ENCODE measurements around the gene IPCEF1.
"Not testable (repeated sequence)": the region's sequence is repeated elsewhere in the genome, so short reads cannot be mapped to it uniquely, and the experiment has no call there.

Gene IPCEF1

GRCh38 chr6:154331750-154332149, 24.9 kb downstream of the IPCEF1 start:
- no peak for DNase-seq

GRCh38 chr6:154329350-154330170, 27.0 kb downstream of the IPCEF1 start:
- DNase-seq: no peak

- DNase-seq: not testable (repeated sequence)
These were observed 29.3 kb downstream of the IPCEF1 start for GRCh38 chr6:154327313-154327712.

- DNase-seq: no peak
These were observed 31.5 kb downstream of the IPCEF1 start for GRCh38 chr6:154325142-154325541.

DNA sequence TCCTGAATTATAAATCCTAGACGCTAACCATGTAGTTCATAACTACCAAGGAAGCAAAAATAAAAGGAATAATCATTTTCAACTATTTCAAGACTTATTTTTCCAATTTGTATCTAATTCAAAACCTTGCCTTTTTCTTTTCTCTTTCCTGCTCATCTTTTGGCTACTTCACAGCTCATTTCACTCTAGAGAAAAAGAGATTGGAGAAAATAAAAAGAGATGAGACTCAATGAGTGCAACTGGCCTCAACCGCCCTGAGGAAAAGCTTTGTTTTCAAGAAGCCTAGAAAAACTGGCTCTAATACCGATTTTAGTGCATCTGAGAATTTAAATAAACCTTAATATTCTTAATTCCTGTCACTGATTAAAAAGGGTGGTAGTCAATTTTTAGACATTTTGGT, 36.4 kb downstream of the IPCEF1 start:
- DNase-seq: no peak

DNA sequence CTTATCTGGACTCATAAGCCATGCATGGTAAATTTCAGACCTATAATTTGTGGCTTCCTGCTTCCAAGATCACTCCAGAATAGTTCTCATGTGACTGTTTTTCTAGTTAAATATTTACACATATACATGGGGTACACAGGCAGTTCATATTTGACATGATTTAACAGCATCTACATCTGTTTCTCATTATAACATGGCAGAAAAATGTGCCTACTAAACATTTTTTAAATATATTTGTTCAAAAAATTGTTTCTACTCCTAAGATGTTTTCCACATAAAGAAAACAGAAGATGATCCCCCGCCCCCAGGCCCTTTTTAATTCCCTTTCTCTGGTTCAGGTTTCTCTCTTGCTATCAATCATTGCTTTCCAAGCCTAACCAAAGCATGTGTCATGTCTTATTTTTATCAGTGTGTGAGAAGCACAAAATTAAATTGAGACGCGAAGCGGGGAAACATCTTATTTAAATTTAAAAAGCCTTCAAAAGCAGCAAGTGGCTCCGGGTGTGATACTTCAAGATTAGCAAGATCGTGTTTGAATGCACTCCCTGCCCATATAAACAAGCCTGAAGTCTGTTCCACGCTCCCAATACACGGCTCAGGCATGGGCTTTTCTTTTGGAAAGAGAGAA, 37.3 kb downstream of the IPCEF1 start:
- no peak for DNase-seq

DNA sequence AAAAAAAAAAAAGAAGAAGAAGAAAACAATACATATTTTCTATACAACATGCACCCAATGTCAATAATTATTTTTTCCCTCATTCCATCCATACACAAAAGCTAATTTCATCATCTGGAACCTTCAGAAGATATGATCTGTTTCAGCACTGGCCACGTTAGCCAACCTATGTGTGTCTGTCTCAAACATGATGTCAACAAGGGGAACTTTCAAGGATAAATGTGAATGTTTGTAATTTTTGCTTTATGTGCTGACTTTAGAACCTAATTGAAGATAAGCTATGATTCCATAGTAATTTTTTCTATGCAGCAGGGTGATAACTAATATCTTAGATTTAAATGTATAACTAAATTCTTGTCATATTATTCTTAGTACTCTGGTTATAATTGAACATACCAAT, 37.9 kb downstream of the IPCEF1 start:
- no peak for DNase-seq

GRCh38 chr6:154316131-154316530, 40.5 kb downstream of the IPCEF1 start:
- no peak for DNase-seq

DNA sequence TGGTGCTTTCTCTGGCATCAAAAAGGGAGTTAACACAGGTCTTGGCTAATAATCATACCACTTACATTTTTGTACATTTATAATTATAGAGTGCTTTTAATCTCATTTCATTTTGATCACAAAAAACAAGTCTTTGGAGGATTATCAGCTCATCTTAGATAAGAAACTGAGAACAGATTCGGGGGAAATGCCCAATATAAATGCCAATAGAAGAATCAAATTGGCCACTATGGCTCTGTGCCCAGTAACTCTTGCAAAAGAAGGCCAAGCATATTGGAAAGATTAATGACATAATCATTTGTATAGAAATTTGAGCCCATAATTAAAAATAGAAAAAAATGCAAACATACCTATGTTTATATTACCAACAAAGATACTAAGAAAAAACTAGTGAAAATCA, 42.5 kb downstream of the IPCEF1 start:
- DNase-seq: no peak

DNA sequence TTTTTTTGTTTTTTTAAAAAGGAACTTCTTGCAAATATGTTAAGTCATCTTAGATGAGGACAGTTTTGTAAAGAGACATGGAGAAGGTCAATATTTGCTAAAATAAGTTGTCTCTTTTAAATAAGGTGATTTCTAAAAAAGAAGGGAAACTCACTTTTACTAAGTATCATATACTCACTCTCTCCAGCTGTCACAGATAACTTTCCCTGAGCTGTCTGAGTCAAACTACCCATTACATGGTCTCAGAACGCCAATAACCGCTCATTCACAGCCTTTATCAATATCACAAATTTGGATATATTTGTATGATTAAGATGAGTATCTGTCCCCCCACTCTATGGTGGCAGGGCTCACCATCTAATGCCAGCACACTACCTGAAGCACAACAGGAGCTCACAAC, 47.6 kb downstream of the IPCEF1 start:
- no peak for DNase-seq

DNA sequence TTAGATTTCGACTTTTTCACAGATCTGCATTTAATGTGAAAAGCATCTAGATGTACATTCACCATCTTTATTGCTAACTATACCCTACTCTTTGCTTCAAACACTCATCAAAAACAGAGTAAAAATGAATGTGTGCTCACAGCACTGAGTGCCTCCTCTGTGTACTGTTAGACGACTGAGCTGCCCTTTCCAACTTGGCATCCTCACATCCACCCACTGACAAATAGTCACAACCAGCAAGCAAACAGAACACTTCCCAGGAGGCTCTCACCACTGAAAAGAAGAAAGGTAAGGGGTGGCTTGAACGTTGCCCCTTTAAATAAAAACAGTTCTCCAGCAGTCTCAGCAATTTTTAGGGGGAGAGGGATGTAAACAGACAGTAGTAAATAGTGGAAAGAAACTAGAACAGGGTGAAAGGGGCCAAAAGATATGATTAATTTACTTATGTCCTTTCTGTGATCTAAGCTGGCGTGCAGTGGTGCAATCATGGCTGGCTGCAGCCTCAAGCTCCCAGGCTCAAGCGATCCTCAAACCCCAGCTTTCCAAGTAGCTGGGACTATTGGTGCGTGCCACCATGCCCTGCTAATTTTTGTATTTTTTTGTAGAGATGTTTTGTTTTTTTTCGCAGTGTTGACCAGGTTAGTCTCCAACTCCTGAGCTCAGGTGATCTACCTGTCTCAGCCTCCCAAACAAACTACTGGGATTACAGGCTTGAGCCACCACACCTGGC, 48.7 kb downstream of the IPCEF1 start:
- DNase-seq: no peak

DNA sequence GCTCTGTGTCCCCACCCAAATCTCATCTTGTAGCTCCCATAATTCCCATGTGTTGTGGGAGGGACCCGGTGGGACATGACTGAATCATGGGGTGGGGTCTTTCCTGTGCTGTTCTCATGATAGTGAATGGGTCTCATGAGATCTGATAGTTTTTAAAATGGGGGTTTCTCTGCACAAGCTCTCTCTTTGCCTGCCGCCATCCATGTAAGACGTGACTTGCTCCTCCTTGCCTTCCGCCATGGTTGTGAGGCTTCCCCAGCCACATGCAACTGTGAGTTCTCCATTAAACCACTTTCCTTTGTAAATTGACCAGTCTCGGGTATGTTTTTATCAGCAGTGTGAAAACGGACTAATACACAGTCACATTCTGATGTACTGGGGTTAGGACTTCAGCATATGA, 49.5 kb downstream of the IPCEF1 start:
- not testable (repeated sequence) for DNase-seq

DNA sequence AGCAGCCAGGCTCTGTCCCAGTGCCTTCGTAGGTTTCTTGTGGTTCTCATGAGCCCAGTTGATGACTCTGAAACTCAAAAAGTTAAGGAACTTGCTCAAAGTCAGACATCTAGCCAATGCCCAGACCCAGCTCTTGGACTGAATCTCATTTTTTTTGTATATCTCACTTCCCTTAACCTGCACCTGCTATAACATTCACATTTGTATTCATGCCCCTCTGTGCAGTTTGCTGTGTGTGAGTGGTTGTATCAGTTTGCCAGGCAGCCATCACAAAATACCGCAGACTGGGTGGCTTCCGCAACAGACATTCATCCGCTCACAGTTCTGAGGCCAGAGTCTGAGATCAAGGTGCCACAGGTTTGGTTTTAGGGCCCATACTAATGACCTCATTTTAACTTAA, 49.9 kb downstream of the IPCEF1 start:
- no peak for DNase-seq

DNA sequence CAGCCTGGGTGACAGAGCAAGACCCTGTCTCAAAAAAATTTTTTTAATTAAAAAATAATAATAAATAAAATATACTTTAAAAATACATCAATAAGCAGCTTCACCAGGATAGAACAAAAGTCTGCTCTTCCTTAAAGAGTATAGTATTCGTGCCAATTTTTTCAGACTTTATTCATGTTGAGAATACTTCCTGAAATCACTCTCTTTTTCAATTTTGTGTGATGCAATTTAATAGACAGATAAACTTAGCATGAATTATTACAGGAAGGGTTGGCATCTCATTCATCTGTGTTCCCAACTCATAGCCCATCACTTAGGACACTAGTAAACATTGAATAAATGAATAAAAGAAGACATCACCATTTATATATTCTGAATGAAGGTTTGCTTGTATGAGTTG, 52.4 kb downstream of the IPCEF1 start:
- no peak for DNase-seq

DNA sequence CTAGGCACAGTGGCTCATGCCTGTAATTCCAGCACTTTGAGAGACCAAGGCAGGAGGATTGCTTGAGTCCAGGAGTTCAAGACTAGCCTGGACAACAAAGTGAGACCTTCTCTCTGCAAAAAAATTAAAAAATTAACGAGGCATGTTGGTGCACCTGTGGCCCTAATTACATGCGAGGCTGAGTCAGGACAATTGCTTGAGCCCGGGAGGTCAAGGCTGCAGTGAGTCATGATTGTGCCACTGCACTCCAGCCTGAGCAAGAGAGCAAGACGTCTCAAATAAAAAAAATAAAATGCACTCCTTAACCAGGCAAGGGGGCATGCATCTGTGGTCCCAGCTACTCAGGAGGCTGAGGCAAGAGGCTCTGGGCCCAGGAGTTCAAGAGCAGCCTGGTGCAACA, 53.0 kb downstream of the IPCEF1 start:
- not testable (repeated sequence) for DNase-seq

DNA sequence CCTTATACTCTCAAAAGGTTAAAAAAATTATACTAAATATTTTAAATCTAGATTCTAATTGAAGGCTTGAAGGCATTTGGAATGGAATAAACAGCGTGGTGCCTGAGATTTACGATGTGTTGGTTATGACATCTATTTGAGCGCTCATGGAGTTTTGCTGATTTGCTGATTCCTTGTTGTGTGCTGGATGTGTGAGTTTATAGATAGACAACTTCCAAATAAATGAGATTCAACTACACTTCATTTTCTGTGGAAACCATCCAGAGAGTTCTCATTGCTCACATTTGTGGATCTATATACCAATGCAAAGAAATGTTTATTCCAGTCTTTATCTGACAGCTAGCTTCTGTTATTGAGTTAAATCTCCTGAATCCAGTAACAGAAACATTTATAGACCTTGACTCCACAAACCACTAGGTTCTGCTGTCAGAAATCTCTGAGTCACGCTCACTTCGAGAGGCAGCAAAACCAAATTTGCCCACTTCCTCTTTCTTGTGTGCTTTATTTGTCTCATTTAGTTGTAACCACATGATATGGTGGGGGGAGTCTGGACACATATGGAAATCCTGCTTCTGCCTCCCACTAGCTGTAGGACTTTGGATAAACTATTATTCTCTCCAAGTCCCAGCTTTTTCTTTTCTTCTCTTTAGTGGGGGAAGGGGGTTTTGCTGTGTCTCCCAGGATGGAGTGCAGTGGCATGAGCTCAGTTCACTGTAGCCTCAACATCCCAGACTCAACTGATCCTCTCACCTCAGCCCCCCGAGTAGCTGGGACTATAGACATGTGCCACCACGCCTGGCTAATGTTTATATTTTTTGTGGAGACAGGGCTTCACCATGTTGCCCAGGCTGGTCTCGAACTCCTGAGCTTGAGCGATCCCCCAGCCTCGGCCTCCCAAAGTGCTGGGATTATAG, 54.5 kb downstream of the IPCEF1 start:
- no peak for DNase-seq

GRCh38 chr6:154301086-154301625, 55.4 kb downstream of the IPCEF1 start:
- DNase-seq: no peak

- DNase-seq: no peak
These were observed 58.3 kb downstream of the IPCEF1 start for GRCh38 chr6:154298297-154298696.

- DNase-seq: no peak
These were observed 58.9 kb downstream of the IPCEF1 start for GRCh38 chr6:154297721-154298120.

- DNase-seq: no peak
These were observed 59.4 kb downstream of the IPCEF1 start for GRCh38 chr6:154297210-154297609.

DNA sequence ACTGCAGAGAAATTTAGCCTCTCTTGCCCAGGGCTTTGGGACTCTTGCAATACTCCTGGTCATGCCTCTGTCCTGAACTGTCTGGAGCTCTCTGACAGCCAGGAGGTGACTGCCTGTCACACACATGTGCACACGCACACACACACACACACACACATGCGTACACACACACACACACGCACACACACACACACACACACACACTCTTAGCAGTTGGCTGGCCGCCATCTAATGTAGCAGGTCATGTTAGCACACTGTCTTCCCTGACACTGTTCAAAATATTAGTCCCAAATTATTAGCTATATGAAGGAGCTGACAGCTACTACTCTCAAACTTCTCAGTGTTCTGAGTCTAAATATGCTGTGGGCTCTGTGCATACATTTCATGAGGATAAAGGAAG, 60.9 kb downstream of the IPCEF1 start:
- no peak for DNase-seq

DNA sequence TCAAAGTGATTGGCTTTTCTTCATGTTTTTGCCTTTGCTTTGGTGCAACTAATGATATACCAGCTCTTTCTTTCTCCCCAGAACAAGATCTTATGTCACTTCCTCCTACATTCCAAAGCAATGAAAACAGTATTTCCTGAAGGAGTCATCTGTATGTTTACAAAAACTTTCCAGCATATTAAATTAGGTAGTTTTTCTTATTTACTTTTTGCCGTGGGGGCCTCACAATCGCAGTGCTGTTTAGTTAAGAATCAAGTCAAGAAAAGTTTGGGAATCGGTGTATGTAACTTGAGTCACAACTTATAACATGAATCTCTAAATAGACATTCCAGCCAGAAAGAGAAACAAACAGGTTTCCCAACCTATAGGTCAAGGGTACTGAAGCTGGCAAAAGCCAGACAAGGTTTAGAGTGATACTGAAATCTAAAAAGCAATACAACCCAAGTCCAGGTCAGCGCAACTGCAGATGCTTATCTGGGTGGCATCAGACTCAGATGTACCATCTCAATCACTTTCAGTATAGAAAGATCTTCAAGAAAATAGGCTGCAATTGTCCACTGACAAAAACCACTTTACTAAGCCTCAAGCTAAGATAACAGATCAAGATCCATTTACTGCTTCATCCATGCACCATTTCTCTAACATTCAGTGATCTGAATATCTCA, 63.6 kb downstream of the IPCEF1 start:
- DNase-seq: no peak

All from activated CD8-positive, alpha-beta memory T cell treated with anti-CD3 and anti-CD28 coated beads, Interleukin-2, amount 50 U/mL, for 48 hours (primary cell).